ENCODE measurements around the gene HCN4.

The HCN4 gene

GRCh38 chr15:73282567-73283365, 86.0 kb downstream of the HCN4 start:
- Mint-ChIP-seq H3K4me1 (peaks cover 19% of the 10 kb centered on the region), H3K36me3 (peaks cover 11% of the 10 kb centered on the region), H3K9me3 (no peaks in the 10 kb centered on the region), H3K27ac (no peak overlapping the region), H3K4me3 (no peak overlapping the region)
- DNase-seq (ENCODE audit: low spot score in 2 of 2) (no peak), ATAC-seq (no peak)

- ATAC-seq (no peak), DNase-seq (ENCODE audit: low spot score in 2 of 2) (no peak)
- Mint-ChIP-seq H3K27ac (no peak overlapping the region), H3K36me3 (peaks cover 11% of the 10 kb centered on the region), H3K4me3 (no peak overlapping the region), H3K9me3 (no peaks in the 10 kb centered on the region), H3K4me1 (peaks cover 4% of the 10 kb centered on the region)
These were observed 92.9 kb downstream of the HCN4 start for GRCh38 chr15:73275862-73276261.

GRCh38 chr15:73273181-73274002, 95.4 kb downstream of the HCN4 start:
- Mint-ChIP-seq H3K36me3 (peaks cover 13% of the 10 kb centered on the region), H3K4me1 (peaks cover 4% of the 10 kb centered on the region), H3K27ac (no peak overlapping the region), H3K4me3 (no peak overlapping the region), H3K9me3 (no peaks in the 10 kb centered on the region)
- DNase-seq (ENCODE audit: low spot score in 2 of 2) (peak; percentile 27 to 64), ATAC-seq (peak; percentile 78)

- Mint-ChIP-seq H3K27ac (peak overlapping the region; percentile 13), H3K36me3 (peaks cover 21% of the 10 kb centered on the region), H3K4me1 (peaks cover 4% of the 10 kb centered on the region), H3K4me3 (no peak overlapping the region), H3K9me3 (no peaks in the 10 kb centered on the region)
- no peak for ATAC-seq
- no peak for DNase-seq (ENCODE audit: low spot score in 2 of 2)
These were observed 98.2 kb downstream of the HCN4 start for GRCh38 chr15:73270366-73271097.

Data from stimulated activated effector memory CD8-positive, alpha-beta T cell treated with anti-CD3 and anti-CD28 coated beads, Interleukin-12 subunit alpha, Interleukin-12 subunit beta, amount 100 ng/mL, for 72 hours (primary cell).